Dedifferentiated amniotic fluid mesenchymal stem cell (primary cell): ENCODE data around the gene HMGCS1.
A peak's percentile ranks its signal among the peaks of the same experiment; 100 is the strongest.
"Not testable (repeated sequence)": the region's sequence is repeated elsewhere in the genome, so short reads cannot be mapped to it uniquely, and the experiment has no call there.

Source experiments
- DNase-seq: peaks from one replicate; pipeline ENCODE4 v3.0.0-alpha.2; 2016; ENCODE audit errors: extremely low spot score

HMGCS1 gene

DNA sequence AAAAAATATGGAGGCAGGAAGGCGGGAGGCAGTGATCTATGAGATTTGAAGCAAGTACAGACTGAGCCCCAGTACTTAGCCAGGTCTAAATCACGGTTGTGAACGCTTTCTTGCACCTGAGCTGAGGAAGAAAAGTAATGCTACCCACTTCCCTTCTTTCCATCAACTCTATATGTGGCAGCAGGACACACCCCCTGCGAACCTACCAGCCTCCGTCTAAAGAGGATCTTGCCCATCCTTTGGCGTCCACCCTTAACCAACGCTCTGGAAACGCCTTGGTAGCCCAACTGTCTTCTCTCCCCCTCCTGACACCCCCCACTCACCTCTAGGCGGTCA is 545 bp downstream of the HMGCS1 start:
- DNase-seq, result no peak

DNA sequence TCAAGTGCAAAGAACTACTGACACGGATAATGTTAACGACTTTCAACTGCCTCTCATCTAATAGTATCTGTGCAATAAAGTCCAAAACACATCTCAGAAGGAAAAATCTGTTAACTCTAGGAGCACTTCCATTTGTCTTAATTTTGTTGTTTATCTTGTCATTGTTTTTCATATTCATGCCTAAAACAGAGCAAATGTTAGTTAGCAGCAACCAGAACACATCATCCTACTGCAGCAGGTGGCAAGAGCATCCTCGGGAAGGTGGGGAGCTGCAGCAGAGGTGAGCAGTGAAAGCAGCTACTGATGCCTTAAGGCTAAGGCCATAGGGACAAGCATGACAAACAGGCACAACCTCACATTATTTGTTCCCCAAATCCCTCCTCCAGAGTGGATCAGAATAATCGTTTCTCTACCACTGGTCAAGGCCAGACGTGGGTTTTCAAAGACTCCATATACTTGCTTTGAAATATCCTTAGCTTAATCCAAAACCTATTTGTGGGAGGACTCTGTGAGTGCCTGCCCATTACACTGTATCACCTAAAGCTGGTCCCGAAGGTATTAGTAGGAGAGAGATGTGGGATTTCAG is 1.0 kb downstream of the HMGCS1 start:
- no peak for DNase-seq

DNA sequence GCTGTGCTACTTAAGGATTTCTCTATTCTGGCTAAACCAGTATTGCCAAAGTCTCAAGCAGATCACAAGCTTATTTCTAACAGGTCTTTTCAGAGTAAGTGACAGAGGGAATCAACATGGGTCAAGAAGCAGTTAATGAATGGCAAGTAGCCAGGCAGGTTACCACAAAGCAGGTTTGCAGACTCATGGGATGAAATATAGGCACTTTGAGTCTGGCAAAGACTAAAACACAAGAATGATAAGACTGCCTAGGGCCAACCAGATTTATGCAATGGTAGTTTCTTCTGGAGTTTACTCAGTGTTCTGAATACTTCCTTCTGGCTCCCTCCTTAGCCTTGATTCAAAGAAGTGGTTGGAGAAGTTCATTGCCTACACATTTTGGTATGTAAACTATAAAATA is 3.6 kb downstream of the HMGCS1 start:
- no peak for DNase-seq

DNA sequence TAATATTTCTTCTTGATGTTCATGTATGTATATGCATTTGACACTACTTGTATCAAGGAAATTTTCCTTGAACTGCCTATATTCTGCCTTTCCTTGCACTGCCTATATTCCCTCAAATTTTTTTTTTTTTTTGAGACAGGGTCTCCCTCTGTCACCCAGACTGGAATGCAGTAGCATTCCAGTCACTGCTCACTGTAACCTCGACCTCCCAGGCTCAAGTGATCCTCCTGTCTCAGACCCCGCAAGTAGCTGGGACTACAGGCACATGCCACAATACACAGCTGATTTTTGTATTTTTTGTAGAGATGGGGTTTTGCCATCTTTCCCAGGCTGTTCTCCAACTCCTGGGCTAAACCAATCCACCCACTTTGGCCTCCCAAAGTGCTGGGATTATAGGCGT is 4.1 kb downstream of the HMGCS1 start:
- DNase-seq, result no peak

DNA sequence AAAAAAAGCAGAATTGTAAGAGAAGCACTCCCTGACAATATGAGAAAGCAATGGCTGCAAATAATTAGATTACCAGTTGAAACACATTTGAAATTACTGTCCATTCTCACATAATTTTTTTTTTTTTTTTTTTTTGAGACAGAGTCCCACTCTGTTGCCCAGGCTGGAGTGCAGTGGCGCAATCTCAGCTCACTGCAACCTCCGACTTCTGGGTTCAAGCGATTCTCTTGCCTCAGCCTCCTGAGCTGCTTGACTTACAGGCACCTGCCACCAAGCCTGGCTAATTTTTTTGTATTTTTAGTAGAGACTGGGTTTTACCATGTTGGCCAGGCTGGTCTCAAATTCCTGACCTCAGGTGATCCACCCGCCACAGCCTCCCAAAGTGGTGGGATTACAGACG is 6.3 kb downstream of the HMGCS1 start:
- DNase-seq, result not testable (repeated sequence)

DNA sequence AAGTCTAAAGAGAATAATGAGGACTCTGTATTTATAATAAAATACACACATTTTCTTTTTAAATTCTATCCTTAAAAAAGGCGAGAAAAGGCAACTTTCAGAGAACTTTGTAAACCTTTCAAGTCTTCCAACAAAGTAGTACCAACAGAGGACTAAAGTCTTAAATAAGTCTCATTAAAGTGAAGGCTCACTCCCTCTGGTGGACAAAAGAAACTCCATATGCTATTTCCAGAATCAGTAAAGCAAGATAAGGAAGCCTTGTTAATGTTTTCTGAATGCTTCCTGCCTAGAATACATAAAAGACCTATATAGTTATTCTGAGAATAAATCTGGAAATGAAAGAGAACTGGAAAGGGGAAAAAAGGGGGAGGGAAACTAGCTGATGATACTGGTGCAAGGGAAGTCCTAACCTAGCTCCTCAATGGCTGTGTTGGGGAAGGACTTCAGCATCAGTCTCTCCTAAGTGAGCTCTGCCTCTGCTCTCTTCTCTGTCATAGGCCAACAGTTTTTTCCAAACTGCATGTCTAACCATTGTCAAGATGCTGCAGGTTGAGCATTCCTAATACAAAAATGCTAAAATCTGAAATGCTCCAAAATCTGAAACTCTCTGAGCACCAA is 7.2 kb downstream of the HMGCS1 start:
- peak; percentile 77 for DNase-seq

DNA sequence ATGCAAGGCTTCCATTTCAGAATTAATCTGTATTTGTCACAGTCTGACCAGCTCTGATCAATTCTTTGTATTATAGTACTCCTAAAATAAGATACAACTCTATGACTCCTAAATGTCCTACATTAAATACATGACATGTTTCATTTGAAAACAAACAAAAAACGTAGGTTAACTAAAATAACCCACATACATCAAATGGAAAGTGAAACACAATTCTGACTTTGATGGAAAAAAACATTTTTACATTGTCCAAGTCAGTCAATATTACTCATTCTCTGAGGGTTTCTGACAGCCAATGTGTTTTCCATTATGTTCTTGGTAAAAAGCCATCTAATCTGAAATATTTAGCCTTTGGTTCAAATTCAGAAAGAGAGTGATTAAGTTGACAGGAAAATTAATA is 8.7 kb downstream of the HMGCS1 start:
- DNase-seq, result peak; percentile 36

DNA sequence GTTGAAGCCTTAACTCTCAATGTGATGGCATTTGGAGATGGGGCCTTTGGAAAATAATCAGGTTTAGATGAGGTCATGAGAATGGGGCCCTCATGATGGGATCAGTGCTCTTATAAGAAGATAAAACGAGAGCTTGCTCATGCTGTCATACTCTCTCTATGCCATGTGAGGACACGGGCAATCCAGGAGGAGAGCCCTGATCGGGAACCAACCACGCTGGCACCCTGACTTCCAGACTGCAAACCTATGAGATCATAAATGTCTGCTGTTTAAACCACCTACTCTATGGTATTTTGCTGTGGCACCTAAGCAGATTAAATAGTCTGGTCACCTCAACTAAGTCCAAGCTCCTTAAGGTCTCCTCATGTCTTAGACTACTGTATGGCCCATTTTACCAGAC is 10.0 kb downstream of the HMGCS1 start:
- no peak for DNase-seq

DNA sequence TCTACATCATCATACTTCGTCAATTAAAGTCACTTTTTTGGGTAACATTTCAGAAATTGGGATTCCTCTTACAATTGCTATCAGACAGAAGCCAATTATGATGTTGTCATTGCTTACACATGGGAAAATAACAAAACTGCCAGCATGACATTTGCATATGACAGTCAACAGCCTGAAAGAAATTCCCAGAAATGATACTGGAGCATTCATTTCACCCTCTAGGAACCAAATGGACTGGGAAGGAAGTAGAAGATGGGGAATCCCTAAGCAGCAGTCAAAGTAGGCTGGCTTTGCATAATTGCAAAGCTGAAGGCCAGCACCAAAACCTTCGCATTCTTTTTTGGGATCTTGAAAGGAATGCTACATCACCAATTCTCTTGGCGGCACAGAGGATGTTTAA is 10.7 kb downstream of the HMGCS1 start:
- DNase-seq, result no peak

DNA sequence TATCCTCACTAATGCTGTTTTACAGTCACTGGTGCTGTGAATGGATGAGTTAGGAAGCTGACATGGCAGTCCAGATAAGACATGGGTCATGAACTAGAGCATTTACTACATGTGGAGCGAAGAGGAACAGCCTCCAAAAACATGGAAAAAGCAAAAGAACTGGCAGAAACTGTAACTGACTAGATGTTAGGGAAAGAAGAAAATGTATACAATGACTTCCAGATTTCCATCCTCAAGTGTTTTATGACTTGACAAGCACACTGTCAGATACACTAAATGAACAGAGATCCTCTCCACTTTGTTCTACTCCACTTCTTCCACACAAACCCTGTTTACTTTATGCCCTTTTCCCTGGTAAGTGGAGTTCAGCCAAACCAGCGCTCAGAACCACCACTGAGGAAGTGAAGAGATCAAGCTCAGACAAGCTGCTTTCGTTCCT is 11.5 kb downstream of the HMGCS1 start:
- no peak for DNase-seq

DNA sequence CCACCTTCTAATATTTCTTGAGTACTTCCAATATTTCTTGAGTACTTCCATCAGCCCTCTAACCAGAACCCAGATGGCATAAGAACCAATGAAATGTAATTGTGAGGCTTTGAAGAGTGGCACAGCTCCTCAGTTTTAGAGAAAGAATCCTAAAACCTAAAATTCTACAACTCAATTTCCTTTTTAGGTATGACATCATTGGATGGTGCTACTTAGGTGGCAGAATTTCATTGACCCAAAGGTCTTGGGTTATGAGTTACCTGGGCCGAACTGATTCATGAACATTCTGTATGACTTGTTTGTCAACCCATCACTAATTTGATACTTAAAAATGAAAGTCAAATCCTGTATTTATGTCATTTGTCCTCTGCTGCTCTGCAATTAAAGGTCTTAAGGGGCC is 13.1 kb downstream of the HMGCS1 start:
- DNase-seq, result no peak

DNA sequence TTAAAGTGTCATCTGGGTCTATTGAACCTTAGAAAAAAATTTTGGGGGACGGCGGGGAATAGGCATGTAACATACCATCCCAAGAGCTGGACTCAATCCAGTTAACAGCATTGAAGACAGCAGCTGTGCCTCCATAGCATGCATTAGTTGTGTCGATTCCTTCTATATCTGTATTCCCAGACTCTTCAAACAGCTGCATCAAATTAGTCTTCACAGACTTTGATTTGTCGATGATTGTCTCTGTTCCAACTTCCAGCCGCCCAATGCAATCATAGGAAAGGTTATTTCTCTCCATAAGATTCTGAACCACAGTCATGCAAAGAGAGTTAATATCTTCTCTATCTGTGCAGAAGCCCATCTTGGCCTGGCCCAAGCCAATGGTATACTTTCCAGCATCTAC is 14.8 kb downstream of the HMGCS1 start:
- DNase-seq, result no peak

DNA sequence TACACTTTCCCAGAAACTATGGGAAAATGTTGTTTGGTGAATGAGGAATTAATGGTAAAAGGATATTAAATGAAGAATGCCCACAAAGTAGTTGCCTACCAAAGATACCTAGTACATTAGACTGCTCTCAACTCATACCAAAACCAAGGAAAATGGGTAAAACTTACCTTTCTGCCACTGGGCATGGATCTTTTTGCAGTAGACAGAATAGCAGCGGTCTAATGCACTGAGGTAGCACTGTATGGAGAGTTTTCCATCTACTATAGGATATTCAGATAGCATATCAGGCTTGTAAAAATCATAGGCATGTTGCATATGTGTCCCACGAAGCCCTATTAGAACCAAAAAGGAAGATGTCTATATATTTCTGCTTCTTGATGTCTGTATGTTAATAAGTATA is 16.4 kb downstream of the HMGCS1 start:
- no peak for DNase-seq

DNA sequence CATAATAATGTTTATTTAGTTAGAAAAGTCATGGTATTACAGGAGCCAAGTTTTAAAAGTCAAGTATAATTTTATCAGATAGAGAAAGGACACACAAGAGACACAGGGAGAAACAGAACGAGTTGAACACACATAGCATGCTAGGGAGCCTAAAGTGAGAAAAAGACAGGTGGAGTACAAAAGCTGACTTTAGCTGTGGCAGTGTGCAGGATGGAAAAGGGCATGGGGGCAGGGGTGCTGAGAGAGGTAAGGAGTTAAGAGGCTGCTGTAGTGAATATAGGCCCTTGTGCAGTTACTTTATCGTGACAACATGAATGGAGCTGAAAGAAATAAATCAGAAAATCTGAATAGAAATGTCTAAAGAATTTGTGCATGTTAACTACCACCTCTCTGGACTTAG is 18.0 kb downstream of the HMGCS1 start:
- no peak for DNase-seq

DNA sequence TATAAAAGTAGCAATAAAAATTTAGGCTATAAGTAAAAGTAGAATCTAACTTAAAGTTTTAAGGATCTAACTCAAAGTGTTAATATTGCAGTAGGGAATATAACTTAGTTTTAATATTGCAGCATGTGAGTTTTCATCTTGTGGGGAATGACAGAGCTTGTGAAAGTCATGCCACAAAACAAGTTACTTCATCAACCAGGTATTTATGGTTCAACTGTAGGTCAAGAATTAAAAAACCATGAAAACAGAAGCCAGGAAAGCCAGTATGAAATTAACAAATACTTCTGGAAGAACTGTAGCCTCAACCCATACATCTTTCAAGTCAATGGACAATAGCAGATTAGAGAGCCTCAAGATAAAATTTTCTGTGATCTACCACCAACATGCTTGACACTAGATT is 19.0 kb downstream of the HMGCS1 start:
- DNase-seq, result no peak

DNA sequence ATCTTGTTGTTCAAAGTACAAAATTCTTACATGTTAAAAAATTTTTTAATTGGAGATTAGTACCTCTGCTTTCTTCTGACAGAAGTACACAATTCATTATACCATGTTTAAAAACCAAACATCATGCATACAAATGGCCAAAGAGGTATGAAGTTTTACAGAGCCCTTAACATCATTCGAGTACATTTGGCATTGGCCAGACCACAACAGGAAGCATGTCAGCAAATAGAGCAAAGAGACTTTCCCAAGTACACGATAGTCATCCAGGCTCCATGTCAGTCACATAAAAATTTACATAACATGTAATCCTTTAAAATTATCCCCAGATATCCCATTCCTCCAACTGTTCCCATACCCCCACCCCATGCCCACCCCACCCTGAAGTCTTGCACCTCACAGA is 22.5 kb downstream of the HMGCS1 start:
- no peak for DNase-seq

DNA sequence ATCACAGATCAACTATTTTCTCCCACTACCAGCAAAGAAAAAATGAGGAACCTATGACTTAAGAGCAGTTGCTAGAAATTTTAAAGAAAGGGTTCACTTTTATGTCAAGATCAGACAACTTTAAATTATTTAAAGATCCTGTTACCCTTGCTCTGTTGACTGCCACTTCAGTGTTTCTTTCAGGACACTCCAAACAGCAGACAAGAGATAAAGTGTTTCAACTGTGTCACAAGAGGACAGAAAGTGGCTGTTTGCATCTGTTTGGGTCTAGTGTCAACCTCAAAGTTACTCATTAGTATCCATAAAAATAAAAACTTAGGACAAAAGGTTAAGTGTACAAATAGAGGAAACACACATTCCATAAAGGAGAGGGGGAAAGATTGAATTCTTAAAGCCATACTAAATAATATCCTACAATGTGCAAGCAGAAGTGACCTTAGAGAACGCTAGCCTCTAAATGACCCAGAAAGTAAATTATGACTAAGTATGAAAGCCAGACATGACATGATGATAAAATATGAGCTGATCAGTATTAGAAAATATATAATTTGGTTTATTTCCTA is 24.9 kb downstream of the HMGCS1 start:
- DNase-seq, result no peak

DNA sequence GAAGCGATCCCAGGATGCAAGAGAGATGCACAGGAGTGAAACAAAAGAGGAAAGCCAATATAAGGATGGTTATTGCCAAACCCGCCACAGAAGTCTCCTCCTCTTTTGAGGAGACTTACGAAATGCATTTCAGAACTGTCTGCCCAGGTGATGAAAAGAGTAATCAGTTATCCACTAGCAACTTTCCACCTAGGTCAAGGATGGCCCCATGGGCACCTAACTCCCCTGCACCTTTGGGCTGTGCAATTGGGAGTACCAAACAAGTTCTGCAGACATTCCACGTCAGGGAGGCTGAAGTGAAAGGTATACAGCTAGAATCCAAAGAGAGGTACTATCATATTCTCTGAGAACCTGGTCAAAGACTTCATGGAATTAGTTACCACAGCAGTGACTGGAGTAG is 25.7 kb downstream of the HMGCS1 start:
- no peak for DNase-seq

DNA sequence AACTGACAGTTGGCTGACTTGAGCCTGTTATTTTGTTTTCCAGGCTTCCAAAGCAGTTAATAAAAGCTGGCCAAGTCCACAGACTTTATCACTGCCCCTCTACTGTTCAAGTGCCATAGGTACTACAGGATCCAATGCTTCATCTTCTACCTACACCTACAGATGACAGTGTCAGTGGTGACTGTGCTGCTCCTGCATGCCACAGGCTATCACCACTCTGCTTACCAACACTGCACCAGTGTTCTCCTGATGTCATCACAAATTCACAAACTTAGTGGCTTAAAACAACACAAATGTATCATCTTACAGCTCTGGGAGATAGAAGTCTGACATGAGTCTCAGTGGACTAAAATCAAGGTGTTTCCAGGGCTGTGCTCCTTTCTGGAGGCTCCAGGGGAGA is 26.6 kb downstream of the HMGCS1 start:
- no peak for DNase-seq

DNA sequence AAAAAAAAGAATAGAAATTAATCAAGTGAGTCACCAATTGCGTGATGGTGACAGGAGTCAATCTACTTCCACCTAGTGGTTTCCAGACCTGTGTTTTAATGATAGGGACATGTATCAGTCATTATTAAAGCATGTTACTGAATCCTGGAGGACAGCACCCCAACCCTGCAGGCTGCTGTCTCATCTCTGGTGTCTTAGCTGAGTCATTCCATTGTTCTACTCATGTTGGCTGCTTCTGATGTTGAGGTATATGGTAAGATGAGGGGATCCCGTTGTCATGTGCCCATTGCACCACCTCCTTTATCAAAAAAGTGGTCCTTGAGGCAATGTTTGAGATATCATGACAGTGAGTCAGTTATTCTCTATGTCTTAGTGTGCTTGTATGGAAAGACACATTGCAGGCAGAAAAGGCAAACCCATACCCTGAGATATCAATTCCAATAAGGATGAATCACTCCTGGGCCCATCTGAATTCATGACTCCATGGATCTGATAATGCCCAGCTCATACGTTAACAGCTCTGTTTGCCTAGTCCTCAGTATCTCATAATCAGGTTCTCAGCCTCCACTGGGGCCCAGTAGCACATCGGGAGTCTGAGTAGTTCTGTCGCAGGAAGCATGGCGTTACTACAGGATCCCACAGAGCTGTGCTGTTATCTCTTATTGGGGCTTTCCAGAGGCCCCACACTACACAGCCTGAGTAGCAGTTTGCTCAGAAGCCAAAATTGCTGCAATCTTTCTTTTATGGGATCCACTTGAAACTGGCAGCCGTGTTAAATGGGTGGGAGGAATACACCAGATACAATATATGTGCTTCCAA is 31.2 kb downstream of the HMGCS1 start:
- DNase-seq, result no peak

DNA sequence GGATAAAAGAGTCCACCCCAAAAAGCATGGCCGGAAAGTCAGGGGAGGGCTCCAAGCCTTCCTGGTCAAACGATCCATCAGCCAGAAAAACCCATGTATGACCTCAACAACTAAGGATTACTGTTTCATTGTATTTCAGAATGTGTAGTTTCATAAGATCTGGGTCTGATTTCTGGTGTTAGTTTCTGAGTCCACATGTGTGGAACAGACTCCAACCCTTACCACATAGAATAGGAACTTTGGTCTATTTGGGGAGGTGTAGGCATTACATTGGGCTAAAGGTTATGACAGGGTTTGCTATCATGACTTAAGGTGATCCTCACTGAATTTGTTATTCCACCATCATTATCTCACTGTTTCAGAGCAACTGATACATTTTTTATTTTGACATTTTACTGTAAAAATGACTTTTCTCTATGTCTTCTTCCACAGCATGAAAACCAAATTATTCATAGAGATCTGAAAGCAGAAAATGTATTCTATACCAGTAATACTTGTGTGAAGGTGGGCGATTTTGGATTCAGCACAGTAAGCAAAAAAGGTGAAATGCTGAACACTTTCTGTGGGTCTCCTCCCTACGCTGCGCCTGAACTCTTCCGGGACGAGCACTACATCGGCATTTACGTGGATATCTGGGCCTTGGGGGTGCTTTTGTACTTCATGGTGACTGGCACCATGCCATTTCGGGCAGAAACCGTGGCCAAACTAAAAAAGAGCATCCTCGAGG is 33.5 kb downstream of the HMGCS1 start:
- DNase-seq, result no peak

DNA sequence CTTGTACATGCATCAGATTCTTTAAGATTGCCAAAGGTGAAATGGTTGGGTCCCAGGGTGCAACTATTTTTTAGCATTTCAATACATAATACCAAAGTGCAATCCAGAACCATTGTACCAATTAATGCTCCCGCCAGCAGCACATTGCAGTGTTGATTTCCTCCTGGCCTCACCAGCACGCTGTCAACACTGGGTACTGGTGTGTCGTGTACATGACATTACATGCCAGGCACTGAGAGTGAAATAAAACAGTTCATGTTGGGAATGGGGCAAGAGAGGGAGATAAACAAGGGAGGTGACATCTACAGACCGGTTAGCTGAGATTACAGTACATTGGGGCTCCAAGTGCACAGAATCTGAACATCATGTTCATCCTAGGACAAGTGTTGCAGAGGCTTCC is 37.8 kb downstream of the HMGCS1 start:
- DNase-seq, result no peak
